HL-60/S4 treated with retinoic acid at 250 ng/mL for 4 days and 3 days (cell line): Measurements from ENCODE around the gene SSR1.
"Not testable (repeated sequence)": the region's sequence is repeated elsewhere in the genome, so short reads cannot be mapped to it uniquely, and the experiment has no call there.

ENCODE experiments used
- in situ Hi-C: fragments of 300-500 bp; cut with MboI; formaldehyde crosslinking; loops from 2 replicates; pipeline ENCODE4 v1.7.0; 2022; ENCODE audit warnings: low sequenced_read_pairs

SSR1 gene

DNA sequence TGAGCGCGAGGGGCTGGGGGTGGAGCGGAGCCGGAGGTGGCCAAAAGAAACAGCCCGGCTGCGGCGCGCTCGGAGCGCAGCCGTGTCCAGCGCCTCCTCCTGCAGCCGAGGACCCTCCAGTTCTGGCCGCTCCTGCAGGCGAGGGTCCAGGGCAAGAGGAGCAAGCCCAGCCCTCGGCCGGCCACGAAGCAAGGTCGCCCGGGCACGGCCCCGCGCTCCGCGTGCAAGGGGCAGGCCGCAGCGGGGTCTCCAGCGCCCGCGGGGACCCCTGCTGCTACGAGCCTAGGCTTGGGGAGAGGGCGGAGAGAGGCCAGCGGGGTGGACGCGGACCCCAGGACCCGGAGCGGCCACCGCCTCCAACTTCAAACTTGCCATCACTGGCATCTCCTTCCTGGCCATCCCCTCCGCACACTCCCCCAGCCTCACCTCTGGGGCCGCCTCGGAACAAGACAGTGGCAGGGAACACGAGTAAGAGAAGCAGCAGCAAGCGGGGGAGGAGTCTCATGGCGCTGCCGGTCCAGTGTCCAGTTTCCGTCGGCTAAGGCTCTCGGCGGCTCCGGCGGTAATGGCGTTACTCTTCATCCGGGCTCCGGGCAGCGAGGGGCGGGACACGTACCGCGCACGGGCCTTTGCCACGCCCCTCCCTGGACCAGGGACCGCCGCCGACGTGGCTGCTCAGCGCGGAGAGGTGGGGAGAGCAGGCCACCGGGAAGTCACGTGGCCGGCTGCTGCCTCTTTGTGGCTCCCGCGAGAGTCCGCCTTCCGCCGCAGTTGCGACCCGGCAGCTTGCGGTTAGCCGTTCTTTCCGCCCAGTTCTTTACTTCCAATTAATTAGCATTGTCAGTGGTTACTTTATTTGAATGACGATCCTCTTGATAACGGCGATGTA lies at the start of gene SSR1:
Gene SSR1, minus strand, starts transcription at position 584 of the 889 bp plus-strand sequence. Its CDS starts 79 bp downstream, at position 505.
- in situ Hi-C loops, result no loop called here

DNA sequence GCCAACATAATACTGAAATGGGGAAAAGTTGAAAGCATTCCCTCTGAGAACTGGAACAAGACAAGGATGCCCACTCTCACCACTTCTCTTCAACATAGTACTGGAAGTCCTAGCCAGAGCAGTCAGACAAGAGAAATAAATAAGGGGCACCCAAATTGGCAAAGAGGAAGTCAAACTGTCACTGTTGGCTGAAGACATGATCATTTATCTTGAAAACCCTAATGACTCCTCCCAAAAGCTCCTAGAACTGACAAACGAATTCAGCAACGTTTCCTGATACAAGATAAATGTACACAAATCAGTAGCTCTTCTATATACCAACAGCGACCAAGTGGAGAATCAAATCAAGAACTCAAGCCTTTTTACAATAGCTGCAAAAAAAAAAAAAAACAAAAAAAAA lies 38.9 kb upstream of the SSR1 start:
- in situ Hi-C loops, result not testable (repeated sequence)

DNA sequence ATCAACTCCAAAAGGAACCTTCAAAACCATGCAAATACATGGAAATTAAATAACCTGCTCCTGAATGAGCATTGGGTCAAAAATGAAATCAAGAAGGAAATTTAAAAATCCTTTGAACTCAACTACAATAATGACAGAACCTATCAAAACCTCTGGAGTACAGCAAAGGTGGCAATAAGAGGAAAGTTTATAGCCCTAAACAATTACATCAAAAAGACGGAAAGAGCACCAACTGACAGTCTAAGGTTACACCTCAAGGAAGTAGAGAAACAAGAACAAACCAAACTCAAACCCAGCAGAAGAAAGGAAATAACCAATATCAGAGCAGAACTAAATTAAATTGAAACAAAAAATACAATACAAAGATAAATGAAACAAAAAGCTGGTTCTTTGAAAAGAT lies 37.6 kb upstream of the SSR1 start:
- in situ Hi-C loops, result not testable (repeated sequence)

DNA sequence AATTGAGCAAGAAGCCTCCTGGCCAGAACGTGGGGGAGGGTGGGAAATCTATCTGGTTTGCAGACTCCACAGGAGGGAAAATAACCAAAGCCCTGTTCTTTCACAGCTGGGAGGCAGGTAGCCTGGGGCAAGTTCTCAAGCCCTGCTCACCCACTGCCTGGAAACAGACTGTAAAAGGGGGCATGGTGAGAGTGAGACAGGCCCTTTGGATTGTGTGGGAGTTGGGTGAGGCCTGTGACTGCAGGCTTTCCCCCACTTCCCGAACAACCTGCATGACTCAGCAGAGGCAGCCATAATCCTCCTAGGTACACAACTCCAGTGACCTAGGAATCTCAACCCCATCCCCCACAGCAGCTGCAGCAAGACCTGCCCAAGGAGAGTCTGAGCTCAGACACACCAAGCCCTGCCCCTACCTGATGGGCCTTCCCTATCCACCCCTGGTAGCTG lies 34.6 kb upstream of the SSR1 start:
- in situ Hi-C loops, result not testable (repeated sequence)

DNA sequence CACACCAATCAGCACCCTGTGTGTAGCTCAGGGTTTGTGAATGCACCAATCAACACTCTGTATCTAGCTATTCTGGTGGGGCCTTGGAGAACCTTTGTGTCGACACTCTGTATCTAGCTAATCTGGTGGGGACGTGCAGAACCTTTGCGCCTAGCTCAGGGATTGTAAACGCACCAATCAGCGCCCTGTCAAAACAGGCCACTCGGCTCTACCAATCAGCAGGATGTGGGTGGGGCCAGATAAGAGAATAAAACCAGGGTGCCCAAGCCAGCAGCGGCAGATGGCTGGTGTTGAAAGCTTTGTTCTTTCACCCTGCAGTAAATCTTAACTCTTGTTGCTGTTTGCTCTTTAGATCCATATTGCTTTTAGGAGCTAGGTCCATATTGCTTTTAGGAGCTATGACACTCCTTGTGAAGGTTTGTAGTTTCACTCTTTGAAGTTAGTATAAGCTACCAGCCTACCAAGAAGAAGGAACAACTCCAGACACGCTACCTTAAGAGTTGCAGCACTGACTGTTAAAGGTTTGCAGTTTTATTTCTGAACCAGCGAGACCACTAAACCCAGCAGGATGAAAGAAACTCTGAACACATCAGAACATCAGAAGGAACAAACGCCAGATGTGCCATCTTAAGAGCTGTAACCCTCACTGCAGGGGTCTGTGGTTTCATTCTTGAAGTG lies 31.9 kb upstream of the SSR1 start:
- in situ Hi-C loops, result not testable (repeated sequence)

DNA sequence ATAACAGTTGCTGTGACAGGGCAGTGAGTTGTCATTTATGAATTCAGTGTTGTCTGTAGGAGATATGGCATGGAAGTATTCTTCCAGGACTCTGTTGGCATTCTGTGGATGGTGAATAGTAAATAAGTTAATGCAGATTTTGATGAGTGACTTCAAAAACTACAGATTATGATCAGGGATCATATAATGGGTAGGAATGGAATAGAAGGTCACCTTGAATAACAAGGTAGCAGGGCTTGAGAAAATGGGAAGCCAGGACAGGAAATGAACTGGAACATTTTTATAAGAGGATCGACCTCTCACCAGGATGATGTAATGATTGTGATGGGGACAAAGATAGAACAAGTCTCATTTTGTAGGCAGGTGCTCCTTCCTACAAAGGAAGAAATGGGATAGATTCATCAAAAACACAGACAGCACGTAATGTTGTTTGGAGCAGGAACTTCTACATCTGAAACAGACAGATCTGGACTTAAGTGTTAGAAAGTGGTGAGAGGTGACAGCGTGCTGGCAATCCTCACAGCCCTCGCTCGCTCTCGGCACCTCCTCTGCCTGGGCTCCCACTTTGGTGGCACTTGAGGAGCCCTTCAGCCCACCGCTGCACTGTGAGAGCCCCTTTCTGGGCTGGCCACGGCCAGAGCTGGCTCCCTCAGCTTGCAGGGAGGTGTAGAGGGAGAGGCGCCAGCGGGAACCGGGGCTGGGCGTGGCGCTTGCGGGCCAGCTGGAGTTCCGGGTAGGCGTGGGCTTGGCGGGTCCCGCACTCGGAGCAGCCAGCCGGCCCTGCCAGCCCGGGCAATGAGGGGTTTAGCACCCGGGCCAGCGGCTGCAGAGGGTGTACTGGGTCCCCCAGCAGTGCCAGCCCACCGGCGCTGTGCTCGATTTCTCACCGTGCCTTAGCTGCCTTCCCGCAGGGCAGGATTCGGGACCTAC lies 30.8 kb upstream of the SSR1 start:
- in situ Hi-C loops, result no loop called here

DNA sequence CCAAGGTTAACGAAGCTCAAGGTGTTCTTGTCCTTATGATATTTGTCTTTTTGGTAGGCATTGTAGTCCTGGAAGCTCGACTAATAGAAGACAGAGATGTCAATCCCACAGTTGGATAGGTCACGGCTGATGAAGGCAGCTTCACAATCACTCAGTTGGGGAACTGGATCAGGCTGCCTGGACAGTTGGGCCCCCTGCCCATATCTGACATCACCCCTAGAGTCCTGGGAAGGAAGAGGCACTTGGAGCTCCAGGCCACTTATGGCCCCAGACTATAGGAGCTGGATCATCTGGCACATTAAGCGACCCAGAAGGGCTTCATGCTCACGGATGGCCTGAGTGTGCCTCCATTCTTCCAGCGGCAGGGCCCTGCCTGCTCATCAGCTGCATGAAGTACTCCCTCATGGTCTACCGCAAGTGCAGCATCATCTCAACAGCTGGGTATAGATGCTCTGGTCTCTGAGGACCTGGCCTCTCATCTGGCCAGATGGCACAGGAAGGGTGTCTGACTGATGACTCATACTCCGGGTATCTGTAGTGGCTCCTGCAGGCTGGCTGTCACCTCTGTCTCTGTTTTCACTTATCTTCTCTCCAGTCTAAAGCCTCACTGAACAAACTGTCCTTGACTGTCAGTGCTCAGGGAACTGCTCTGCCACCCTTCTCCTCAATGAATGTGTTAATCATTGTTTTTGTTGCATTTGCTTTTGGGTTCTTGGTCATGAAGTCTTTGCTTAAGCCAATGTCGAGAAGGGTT lies 29.2 kb upstream of the SSR1 start:
- in situ Hi-C loops, result no loop called here

DNA sequence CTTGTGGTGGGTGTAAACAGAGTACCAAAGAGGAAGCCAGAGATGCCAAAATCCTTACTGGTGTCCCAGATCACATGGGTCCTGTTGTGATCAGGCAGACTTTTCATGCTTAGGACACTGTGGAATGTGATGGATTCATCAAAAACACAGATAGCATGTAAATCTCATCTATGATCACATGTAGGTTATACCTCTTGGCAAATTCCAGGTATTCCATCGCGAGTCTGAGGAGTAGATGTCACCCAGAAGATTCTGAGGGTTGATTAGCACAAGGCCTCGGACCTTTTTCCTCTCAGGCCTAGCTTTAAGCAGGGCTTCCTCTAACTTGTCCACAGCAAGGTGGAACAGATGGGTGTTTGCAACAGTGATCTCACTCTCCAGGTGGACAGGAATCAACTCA lies 28.3 kb upstream of the SSR1 start:
- in situ Hi-C loops, result no loop called here

DNA sequence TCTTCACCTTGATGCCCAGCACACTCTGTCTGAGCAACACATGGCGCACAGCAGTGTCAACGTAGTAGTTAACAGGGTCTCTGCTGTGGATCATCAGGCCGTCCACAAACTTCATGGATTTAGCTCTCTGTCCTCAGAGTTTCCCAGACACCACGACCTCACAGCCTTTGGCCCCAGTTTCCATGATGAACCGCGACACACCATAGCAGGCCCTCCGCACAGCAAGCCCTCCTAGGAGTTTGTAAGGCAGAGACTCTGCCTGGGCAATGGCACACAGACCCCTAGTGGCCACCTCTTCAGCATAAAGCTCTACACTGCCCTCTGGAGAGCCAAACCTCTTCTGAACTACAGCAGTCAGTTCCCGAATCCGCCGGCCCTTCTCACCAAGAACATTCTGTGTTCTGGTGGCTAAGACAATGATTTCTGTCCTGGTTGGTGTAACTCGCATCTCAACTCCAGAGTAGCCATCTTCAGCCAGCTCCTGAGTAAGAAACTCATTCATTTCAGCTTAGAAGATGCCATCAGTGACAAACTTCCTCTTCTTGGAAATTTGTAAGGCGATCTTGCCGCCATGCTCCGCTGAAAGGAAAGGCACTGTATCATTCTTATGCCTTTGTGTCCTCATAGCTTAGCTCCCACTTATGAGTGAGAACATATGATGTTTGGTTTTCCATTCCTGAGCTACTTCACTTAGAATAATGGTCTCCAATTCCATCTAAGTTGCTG lies 26.2 kb upstream of the SSR1 start:
- in situ Hi-C loops, result not testable (repeated sequence)

DNA sequence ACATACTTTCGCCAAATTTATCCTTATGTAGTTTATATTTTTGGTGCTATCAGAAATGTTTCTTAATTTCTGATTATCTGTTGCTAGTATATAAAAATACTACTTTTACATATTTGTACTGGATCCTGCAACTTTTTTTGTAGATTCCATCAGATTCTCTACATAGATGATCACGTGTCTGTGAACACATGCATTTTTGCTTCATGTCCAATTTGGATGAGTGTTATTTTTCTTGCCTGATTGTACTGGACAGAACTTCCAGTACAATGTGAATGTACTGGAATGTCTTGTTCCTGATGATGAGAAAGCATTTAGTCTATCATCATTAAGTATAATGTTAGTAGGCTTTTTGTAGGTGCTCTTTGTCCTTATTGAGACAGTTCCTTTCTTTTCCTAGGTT lies 25.0 kb upstream of the SSR1 start:
- in situ Hi-C loops, result no loop called here

DNA sequence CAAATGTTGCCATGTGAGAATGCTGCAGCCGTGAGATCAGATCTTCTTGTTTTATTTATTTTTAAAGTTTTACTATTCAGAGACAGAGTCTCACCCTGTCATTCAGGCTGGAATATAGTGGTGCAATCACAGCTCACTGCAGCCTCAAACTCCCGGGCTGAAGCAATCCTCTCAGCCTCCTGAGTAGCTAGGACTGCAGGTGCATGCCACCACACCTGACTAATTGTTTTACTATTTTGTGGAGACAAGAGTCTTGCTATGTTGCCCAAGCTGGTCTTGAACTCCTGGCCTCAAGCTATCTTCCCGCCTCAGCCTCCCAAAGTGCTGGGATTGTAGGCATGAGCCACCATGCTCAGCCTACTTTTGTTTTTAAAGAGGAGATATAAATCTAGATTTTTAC lies 22.5 kb upstream of the SSR1 start:
- in situ Hi-C loops, result no loop called here

DNA sequence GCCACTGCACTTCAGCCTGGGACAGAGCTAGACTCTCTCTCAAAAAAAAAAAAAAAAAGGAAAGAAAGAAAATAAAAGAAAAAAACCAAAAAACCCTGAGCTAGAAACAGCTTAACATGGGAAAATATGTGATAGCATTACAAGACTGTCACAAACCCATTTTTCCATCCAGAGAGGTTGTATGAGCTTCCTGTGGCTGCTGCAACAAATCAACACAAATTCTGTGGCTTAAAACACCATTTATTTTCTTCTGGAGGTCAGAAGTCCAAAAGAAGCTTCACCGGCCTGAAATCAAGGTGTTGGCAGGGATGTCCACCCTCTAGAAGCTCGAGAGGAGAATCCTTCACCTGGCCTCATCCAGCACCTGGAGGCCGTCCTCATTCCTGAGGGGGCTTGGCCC lies 21.7 kb upstream of the SSR1 start:
- in situ Hi-C loops, result no loop called here

DNA sequence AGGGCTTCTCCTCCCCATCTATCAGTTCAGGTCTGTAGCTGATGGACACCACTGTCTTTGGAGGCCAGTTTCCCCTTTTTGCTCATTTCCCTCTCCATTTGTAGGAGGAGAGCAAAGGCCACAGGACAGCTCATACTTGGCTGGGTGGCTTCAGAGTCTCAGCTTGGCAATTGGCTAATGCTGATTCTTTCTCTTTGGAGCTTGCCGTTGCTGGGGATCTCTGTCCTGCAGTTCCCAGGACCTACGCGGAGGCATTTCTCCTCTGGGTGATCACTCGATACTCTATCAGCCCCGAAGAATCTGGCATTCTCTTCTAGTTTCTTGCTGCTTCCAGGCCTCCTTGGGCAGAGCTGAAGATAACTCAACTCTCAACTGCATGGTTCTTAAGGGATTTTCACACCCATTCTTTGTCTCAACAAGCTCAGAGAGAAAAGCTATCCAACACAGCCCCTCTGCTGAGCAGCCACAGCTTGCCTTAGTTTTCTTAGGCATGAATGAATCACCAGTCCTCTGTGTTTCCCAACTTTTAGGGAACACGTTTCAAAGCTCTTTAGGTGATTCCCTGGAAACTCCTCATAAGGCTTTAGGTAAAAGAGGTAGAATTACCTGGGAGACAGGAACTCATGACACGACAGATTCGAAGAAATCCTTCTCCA lies 19.2 kb upstream of the SSR1 start:
- in situ Hi-C loops, result no loop called here

DNA sequence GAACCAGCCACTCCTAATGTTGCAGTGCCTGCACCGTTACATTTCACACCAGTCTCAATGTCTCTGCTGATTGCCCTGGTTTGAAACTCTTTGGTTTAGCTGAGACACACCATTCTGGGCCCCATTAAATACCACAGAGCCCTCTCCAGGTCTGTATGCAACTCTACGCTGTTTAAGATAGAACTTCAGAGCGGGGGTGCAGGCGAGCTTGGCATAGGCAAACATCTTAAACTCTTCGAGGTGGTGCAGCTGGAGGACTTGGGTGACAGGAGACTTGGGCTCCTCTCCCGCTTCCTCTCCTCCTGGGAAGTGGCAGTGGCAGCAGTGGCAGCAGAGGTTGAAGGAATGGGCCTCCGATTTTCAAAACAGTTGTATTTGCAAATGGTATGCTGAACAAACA lies 18.5 kb upstream of the SSR1 start:
- in situ Hi-C loops, result no loop called here

DNA sequence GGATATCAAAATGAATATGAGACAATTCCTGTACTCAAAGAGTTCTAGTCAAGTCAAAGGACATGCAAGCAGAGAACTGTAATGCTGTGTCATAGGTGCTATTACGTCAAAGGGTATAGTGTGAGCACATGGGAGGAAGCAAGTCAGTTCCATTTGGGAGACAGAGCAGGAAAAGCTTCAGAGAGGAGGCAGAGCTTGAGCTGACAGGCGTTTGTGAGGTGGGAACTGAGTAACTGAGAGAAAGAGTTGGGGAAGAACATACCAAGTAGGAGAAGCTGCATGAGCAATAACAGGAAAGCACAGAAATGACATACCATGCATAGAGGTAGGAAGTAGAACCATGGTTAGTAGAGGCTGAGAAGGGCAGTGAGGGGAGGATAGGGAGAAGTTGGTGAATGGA lies 15.2 kb upstream of the SSR1 start:
- in situ Hi-C loops, result no loop called here

DNA sequence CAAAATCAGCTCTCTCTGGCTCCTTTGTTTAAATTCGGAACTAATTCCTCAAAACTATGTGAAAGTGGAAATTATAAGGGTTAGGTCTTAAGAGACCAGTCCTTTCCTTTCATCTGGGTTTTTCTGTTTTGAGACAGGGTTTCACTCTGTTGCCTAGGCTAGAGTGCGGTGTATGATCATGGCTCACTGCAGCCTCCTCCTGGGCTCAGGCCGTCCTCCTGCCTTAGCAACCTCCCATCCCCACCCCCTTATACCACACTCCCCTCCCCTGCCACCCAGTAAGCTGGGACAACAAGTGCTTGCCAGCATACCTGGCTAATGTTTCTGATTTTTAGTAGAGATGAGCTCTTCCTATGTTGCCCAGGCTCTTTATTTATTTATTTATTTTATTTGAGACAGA lies 12.8 kb upstream of the SSR1 start:
- in situ Hi-C loops, result no loop called here

DNA sequence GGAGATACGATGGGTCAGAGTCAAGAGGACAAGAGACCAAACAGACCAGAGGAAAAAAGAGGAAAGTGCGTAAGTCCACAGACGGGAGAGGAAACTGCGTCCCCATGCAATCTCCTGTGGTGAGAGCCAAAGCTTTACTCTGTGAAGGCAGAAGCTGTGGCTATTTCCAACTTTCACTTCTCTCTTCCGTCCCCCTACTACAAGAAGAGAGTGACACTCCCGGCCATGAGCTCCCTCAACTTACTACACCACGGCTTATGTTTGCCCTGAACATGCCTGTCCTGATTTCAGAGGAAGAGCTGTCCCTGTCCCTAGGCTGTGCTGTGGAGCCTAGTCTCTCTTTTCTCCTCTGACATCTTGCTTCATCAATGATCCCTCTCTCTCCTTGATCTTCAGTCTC lies 11.5 kb upstream of the SSR1 start:
- in situ Hi-C loops, result no loop called here

DNA sequence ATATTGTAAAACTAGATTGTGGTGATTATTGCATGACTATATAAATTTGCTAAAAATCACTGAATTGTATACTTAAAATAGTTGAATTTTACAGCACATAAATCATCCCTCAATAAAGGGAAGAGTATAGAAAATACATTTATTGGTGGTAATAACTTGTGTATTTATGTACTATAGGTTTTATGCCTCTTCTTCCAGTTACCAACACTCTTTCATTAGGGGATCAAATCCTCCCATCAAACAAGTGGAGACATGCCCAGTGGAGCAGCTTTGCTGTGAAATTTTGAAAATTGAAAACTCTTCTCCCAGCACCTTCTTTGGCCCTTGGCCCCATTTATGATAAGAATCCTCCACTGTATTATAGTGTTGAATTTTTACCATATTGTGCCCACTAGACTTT lies 10.1 kb upstream of the SSR1 start:
- in situ Hi-C loops, result no loop called here

DNA sequence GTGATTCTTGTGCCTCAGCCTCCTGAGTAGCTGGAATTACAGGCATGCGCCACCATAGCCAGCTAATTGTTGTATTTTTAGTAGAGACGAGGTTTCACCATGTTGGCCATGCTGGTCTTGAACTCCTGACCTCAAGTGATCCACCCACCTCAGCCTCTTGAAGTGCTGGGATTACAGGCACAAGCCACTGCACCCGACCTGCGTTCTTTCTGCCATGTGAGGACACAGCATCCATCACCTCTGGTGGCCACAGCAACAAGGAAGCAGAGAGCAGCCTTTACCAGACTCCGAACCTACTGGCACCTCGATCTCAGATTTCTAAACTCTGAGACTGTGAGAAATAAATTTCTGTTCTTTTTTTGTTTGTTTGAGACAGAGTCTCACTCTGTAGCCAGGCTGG lies 8.9 kb upstream of the SSR1 start:
- in situ Hi-C loops, result not testable (repeated sequence)
